HG03520 (cell line): Measurements from ENCODE around the gene UNC5B.

Source experiments
- ATAC-seq: cut with Tn5 transposase; IDR thresholded peaks from one replicate; pipeline ENCODE4 v1.9.1; 2021; ENCODE audit warnings: mild to moderate bottlenecking, moderate library complexity; ENCODE audit not compliant: unreplicated experiment

UNC5B gene

DNA sequence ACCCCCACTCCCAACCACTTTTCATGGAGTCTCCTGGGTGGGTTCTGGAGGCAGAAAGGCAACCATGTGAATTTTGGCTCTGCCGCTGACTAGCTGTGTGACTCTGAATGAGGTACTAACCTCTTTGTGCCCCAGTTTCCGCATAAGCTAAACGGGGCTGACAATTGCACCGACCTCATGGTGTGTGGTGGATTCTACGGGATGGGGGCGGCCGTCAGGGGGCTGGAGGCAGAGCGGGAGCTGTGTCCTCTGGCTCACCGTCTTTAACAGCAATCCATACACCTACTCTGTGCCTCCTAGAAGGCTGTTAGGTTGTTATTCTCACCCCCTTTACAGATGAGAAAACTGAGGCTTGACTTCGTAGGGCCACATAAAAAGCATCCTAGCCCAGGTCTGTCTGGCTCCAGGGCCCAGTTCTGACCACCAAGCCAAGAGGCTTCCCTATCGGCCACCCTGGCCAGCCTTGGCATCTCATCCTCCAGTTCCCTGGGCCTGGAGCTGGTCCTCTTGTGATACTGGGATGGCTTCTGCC lies 102.4 kb downstream of the UNC5B start:
- no peak for ATAC-seq

DNA sequence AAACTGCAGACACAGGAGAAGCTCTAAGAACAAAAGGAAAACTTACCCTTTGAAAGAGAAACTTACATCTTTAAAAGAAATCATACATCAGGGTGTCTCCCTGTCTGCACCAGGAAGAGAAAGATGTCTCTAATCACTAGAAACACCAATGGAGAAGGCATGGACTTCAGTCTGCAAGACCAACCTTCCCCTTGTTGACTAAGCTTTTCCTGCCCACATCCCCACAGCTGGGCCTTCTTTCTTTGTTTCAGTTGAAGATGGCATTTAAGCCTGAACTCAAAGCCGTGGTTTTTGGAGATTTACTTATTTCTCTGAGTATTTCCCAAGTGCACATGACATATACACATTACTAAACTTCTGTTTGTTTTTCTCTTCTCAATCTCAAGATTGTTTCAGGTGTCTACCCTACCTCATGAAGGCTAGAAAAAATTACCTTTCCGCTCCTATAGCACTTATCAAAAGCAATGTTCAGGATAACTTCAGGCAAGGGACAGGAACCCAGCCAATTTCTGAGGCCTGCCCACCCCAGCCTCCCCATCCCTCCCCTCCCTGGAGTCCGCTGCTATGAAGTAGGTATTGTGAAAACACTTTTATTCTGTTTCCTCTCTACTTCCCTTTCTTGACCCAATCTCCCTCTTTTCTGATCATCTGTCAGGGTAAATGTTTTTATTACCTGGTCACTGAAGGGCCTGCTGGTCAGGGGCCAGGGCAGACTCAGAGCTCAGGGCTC lies 103.9 kb downstream of the UNC5B start:
- no peak for ATAC-seq

DNA sequence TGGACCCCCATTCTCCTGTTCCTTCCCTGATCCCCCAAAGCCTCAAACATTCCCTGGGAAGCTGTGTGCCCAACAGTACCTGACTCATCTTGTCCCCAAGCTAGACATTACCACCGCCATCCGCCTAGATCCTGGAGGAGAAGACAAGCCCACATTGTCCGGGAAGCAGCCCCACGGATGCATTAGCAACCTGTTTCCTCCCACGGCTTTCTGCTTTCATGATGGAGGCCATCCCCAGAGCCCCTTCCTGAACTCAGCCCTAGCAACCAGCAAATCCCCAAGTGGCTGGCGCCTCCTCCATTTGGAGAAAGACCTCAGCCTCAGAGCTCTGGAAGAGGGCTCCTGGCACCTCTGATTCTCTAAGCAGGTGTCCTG lies 104.4 kb downstream of the UNC5B start:
- no peak for ATAC-seq

DNA sequence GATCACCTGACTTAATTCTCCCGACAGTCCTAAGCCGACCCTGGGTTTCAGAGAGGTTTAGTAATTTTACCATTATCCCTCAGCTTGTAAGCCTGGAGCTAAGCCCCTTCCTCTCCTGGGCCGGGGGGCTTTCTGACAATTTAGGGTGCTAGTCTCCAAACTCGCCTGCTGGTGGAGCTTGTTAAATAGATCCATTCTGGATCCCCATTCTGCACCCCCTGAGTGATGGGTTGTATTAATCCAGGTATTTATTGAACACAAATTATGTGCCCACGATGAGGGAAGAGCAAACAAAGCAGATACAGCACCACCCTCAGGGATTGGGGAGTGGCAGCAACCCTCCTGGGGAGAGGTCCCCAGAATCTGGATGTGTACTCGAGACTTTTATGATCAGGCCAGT lies 105.4 kb downstream of the UNC5B start:
- no peak for ATAC-seq

DNA sequence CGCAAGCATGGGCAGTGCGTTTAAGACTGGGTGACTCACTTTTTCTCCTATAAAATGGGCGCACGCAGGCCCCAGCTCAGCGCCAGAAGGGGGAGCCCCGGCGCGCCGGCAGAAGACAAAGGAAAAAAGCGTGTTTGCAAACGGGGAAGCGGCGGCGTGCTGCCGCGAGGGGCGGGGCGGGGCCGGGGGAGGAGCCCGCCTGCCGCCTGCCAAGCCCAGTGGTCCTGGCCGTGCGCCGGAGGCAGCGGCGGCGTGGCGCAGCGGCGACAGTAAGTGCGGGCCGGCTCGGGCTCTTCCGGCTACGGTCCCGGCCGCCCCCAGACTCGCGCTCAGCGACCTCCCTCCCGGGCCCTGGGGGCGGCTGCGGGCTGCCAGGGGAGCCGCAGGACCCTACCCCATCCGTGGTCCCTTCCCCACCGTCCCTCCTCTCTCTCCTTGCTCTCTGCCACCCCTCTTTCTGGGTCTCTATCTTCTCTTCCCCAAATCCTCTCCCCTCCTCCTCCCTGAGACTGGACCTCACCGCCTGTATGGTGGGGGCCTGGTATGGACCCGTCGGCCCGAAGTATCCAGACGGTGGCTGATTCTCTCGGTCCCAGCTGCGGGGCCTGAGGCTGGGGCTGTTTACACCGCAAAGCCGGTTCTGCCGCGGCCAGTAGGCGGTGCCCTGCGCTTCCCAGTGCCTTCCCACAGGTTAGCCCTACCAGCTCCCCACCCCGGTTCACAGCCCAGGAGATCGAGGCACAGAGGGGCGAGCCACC lies 106.9 kb downstream of the UNC5B start, which contains the start of gene SLC29A3:
TSS of gene SLC29A3 (plus strand) at position 218 of the 758 bp plus-strand sequence. CDS start at position 269, 51 bp downstream.
- ATAC-seq: peak; percentile 74

DNA sequence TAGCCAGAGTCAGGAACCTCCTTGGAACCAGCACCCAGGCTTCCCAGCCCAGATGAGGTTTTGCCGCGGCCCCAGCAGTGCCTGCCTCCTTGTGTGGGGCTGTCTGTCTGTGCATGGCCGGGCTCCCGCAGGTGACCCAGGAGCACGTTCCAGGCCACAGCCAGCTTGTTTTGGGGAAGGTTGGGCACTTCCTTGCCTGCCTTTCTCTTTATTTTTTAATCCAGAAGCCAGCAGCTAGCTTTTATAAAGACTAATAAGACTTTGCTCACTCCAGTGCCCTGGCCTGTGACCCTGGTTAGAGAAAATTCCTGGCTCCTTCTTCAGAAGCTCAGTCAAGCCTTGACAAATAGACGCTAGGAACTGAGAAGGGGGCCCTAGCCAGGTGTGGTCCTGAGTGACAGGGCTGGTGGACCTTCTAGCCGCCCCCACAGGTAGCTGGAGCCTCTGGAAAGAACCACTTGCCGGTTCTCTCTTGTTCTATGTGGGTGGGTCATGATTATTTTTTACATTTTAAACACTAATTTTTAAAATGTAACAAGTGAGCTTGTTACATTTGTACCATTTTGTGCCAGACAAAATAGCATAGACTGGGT lies 107.5 kb downstream of the UNC5B start:
- no peak for ATAC-seq

DNA sequence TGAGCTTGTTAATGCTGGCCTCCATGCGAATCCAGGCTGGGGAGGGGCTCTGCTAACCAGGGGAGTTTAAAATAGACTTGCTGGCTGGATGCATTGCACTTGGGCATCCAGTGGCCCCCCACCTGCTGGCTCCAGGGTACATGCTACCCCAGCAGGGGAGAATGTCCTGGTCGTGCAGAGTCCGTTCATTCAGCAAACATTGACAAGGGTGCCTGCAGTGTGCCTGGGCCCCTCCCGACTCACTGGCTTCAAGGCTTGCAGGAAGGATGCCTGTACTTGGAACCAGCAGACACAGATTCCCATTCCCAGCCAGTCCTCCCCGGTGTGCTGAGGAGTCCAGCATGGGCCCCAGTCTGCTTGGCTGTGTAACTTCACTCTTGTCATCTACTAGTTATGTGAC lies 108.2 kb downstream of the UNC5B start:
- no peak for ATAC-seq

DNA sequence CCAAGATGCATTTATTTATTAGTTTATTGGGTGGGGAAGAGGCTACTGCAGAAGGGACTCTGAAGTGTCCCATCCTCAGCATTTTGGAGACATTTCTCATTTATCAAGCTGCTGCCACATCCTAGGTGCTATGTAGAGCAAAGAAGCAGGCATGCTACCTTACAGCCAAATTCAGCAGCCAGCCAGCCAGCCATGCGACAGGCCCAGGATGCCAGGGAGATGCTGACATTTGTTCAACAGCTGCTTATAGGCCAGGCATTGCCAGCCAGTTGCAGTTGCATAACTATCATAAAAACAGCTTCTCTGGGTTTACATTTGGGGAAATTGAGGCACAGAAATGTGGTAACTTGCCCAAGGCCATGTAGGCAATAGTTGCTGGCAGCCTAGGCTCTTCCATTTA lies 109.0 kb downstream of the UNC5B start:
- ATAC-seq: no peak

DNA sequence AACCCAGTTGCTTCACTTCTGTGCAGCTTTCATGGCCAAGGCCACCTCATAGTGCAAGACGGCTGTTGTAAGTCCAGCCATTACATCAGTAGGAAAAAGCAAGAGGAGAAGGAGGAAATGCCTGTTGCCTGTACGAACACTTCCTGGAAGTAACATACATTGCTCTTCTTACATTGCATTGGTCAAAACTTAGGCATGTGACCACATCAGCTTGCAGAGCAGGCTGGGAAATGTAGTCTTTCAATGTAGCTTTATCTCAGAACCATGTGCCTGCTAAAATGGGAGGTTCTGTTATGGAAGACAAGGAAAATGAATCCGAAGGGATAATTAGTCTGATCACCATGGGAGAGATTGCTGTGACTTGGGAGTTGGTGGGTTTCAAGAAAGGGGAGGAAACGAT lies 111.0 kb downstream of the UNC5B start:
- no peak for ATAC-seq

DNA sequence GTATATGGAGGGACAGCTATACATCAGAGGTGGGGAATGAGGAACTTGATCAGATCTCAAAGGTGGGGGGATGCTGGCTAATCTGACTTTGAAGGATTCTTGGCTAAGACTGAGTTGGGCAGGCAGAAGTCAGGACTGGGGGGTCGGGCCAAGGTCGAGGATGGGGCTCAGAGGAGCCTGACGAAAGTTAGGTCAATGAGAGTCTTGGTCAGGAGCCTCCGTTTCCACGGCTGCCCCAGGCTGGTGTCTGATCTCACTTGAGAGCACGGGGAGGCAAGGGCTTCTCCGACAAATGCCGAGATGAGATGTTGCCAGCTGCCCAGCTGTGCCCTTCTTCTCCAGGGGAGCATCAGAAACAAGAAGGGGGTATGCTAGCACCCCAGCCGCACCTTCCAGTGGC lies 112.4 kb downstream of the UNC5B start:
- no peak for ATAC-seq

DNA sequence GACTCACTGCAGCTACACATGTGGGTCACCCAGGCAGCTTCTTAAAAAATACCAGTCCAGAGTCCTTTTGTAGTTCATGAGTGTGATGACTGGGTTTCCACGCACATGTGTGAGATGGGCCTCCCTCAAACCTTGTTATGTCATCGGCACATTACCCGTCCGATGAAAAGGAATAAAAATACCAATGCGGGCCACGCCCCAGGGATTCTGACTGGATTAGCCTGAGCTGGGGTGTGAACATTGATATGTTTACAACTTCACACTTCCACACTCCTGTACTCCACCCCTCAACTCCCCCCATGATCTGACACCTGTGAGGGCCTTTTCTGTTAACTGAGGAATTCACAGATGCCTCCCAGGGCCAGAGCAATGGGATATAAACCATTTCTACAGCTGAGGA lies 112.9 kb downstream of the UNC5B start:
- ATAC-seq: no peak

DNA sequence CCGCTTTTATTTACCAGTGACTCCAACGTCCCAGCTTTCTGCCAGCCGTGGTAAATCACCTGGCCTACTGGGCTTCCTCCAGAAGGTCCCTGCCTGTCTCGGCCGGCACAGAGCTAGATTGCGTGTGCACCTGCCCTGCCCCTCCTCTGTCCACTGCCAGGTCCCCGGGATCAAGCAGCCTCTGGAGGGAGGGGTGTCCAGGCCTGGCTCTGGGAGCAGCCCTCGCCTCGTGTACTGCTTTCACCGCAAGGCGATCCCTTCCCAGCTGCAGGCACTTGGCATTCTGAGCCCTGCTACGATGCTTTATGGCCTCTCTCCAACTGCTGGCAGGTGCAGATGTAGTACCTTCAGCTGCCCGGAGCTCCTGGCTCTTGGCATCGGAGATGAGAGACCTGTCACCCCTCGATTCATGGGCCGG lies 114.1 kb downstream of the UNC5B start:
- ATAC-seq: no peak

DNA sequence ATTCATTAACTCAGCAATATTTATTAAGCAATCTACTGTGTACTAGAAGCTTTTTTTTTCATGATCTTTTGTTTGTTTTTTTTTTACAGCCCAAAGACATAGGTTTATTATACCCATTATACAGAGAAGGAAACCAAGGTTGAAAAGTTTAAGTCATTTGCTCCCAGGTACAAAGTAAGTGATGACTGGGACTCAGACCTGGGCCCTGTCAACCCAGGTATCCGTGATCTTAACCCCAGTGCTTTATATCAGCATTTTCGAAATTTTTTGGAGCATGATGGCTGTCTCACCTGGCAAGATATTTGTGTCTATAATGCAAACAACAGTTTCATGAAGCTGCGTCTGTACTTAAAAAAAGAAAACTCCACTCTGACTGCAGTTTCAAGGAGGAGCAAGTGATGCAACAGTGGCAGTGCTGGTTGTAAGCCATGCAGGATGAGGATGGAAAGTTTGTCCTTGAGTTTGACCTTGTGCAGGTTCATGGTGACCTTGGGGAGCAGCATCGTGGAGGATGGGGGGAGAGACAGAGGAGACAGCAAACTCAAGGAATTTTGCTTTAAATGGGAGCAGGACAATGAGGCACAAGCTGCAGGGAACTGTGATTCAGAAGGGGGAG lies 118.5 kb downstream of the UNC5B start:
- ATAC-seq: no peak

DNA sequence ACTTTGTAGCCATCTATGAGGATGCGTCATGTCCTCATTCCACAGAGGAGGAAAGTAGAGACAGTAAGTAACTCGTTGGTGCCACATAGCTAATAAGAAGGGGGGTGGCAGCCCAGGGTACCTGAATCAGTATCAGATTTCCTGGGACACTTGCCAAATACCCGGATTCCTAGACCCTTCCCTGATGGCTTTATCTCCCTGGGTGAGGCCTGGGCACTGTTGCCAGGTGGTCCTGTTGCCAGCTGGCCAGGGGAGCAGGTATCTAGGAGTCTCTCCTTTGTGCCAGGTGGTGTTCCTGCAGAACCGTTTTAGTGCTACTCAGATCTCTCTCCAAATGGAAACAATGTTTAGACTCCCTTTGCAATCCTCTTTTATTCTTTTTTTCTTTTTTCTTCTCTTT lies 119.4 kb downstream of the UNC5B start:
- no peak for ATAC-seq

DNA sequence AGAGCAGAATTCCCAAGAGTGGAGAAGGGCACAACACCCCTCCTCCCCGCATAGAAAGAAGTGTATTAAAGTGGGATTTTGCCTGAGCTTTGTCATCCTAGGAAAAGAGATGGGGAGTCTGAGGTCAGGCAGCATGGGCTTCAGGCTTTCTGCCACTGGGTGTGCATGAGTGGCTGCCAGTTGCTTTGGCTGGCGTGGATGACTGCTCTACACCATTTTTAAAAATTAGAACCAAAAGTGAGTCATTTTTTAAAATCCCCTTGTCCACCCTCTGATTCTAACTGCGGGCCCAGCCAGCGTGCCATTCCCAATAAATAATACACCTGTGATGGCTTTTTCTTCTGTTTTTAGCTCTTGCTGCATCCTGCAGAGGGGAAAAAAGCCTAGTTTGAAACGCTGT lies 120.1 kb downstream of the UNC5B start:
- ATAC-seq: no peak

DNA sequence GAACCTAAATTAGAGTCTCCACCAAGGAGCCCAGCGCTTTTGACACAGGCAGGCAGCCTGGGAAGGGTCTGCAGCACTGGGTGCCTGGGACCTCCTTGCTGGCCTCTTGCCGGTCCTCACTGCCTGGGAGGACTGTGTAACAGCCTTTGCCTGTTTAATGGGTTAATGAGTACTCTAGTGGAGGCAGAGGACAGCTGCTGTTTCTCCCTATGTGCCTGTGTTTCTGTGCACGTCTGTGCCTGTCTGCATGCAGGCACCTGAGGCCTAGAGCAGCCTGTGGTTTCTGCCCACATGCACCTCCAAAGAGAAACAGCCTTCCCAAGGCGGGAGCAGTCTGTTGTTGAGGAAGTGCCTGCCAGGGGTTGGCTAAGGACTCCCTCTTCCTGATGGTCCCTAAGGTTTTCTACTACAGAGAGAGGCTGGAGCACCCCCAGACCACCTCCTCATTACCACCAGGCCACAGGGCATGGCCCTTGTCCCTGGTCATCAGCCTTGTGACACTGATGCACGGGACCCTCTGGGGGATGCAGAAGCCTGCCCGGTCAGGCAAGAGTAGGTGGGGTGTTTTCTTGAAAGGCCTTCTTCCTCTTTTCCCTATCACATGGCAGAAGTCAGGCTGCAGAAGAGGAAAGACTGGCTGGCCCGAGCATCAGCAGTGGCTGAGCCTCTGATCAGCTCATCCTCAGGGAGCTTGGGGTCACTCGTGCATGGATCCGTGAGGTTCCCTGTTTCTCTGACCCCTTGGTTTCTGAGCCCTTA lies 120.9 kb downstream of the UNC5B start:
- no peak for ATAC-seq

DNA sequence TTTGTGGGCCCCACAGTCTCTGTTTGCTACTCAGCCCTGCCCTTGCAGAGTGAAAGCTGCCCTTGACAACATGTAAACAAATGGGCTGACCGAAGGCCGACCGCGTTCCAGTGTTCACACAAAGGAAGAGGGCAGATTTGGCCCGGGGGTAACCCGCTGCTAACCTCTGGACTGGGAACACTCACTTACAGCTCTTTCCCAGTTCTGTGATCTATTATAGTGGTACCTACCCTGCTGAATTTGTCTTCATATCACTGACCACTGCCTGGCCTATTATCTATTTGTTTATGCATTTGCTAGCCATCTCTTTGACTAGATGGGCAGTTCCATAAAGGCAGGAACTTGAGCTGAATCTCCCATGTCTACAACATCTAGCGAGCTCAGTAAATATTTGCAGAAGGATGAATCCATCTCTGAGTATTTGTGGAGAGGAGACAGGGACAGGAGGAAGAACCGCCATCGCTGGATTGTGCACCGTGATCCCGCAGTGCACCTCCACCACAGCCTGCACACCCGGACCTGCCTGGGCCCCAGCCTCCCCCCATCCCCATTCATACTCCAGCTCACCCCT lies 121.9 kb downstream of the UNC5B start:
- no peak for ATAC-seq

DNA sequence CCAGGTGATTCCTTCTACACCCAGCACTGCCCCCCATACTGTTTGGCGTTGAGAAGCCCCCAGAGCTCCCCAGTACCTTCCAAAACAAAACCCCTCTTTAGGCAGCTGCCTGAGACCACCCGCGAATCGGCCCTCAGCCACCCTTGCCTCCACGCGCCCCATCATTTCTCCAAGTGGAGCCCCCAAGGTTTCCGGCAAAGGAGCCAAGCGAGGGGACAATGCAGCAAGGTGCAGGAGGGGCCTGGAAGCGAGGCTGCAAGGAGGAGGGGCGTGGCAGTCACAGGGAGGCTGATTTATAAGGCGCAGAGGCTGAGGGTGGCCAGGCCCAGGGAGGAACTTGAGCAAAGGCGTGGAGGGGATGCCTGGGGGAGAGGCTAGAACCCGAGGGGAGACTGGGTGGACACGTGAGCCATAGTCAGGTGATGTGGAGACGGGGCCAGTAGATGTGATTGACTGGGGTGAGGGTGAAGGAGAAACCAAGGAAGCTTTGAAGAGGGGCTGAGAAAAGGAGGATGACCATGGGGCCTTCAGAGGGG lies 122.9 kb downstream of the UNC5B start:
- ATAC-seq: no peak

DNA sequence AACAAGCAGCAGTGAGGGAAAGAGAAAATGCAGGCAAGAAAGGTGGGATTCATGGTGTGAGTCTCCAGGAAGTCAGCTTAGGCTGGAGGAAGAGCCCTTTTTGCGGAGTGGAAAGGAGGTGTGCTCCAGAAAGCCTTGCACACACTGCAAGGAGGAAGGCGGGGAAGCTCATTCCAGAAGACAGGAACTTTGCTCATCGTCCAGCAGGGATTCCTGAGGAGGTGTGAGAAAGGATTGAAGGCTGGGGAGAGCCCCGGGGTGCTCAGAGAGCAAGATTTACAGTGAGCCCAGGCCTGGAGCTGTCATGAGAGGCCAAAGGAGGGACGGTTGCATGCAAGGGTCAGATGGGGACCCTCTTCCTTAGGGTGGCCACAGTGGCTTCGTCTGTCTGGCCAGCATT lies 124.3 kb downstream of the UNC5B start:
- no peak for ATAC-seq

DNA sequence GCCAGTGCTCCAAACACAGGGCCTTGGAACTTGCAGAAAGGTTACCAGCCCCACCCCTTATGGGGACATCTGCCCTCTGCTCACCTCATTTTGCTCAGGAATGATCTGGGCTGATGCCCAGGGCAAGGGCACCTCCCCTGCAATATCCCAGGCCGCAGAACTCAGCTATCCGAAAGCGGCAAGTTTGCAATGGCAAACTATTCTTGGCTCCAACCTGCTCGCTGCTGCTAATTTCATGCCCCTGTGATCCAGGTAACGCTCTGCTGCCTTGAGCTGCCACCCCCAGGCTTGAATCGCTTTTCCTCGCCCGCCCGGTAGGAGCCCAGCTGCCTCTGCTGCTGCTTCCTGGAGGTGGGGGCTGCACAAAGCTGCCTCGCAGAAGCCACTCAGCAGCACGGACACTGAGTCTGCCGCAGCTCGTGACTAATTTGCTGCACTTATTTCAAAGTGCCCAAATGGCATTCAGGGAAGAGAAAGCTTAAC lies 124.9 kb downstream of the UNC5B start:
- no peak for ATAC-seq
